Lung (tissue), 12 donors: ENCODE measurements around the gene RBFOX1. TPM values are rescaled to one million over a fixed set of nuclear protein-coding genes. Genes with fewer than 3 reads are reported as not detected.

Experiments used
- ATAC-seq: fragments of 200-7000 bp; cut with Tn5 transposase; one replicate; pipeline ENCODE4 v1.9.1; 2020; ENCODE audit warnings: moderate number of reproducible peaks; ENCODE audit not compliant: insufficient read depth, low FRiP score
- DNase-seq, 3 donors: peaks; one replicate each; pipeline ENCODE4 v3.0.0-alpha.2; 2013 to 2017
- H3K27ac ChIP-seq, 2 donors: one replicate each; pipeline ENCODE4 v1.5.1; 2013; ENCODE audit warnings: mild to moderate bottlenecking in 2 of 2, moderate library complexity in 2 of 2, control low read depth in 1 of 2, inconsistent platforms in 1 of 2, low read depth in 1 of 2, low read length in 1 of 2
- H3K27me3 ChIP-seq, 3 donors: one replicate each; pipeline ENCODE4 v1.5.1; 2013; ENCODE audit warnings: low read length in 2 of 3; ENCODE audit not compliant: control insufficient read depth in 3 of 3, insufficient read depth in 3 of 3
- H3K36me3 ChIP-seq, 4 donors: one replicate each; pipeline ENCODE4 v1.5.1; 2013; ENCODE audit warnings: low read length in 4 of 4, mild to moderate bottlenecking in 1 of 4, moderate library complexity in 1 of 4; ENCODE audit not compliant: control insufficient read depth in 4 of 4, insufficient read depth in 4 of 4
- H3K4me1 ChIP-seq, 5 donors: one replicate each; pipeline ENCODE4 v1.5.1; 2013; ENCODE audit warnings: low read length in 5 of 5, mild to moderate bottlenecking in 2 of 5, moderate library complexity in 1 of 5; ENCODE audit not compliant: control insufficient read depth in 5 of 5, insufficient read depth in 5 of 5
- H3K4me3 ChIP-seq: one replicate; pipeline ENCODE4 v1.5.1; 2013; ENCODE audit warnings: mild to moderate bottlenecking, control low read depth, moderate library complexity
- H3K9ac ChIP-seq, 2 donors: one replicate each; pipeline ENCODE4 v1.5.1; 2013; ENCODE audit warnings: low read length in 2 of 2, control low read depth in 1 of 2; ENCODE audit not compliant: insufficient read depth in 1 of 2
- H3K9me3 ChIP-seq, 4 donors: one replicate each; pipeline ENCODE4 v1.5.1; 2013; ENCODE audit warnings: low read length in 3 of 4, mild to moderate bottlenecking in 1 of 4, moderate library complexity in 1 of 4; ENCODE audit not compliant: control insufficient read depth in 4 of 4, insufficient read depth in 3 of 4
- WGBS, 2 donors: extraction: QIAGEN DNeasy Blood & Tissue Kit; methylation state at CpG; one replicate each; pipeline ENCODE4 v1.1.7; 2013; 5-methylcytosine and 5-hydroxymethylcytosine counted together
- polyA plus RNA-seq, 2 donors: library from polyadenylated mRNA; stranded (reverse); fragments of 200-250 nt; gene quantifications; one replicate each; pipeline ENCODE4 v1.2.1, GENCODE V29; 2013
- total RNA-seq, 2 donors: library from RNA; depleted of rRNA in 1 of 2; stranded (reverse); fragments of >200 nt in 1 of 2; gene quantifications; one replicate each; pipeline ENCODE4 v1.2.1, GENCODE V29; 2014 to 2021
- TF ChIP-seq, protein P1 (sequence below): IDR thresholded peaks from 2 replicates; pipeline ENCODE4 v1.5.1; 2012; ENCODE audit warnings: mild to moderate bottlenecking; ENCODE audit errors: control extremely low read depth, extremely low read depth
- donor health status: control.
- donor health status: control.
- donor health status: Bipolar disorder and iron deficiency.
- donor health status: healthy.
- donor health status: DM: yes; HTN: yes; CAD: no.

The RBFOX1 gene
- total and polyA plus RNA-seq, 4 donors = 0.55 to 3.0 TPM; not detected in 2

DNA sequence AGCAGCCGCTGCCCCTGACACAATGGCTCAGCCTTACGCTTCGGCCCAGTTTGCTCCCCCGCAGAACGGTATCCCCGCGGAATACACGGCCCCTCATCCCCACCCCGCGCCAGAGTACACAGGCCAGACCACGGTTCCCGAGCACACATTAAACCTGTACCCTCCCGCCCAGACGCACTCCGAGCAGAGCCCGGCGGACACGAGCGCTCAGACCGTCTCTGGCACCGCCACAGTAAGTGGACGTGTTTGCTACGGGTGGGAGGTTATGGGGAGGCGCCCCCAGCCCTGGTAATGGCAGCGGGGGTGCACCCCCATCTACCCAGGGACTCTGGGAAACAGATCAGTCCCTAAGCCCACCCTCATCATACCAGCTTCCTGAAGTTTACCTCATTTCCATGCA is 185.5 kb downstream of the RBFOX1 start:
- Histone ChIP-seq H3K9me3 (peaks cover 0 to 5% (median under 1%) of the 10 kb centered on the region in 4 donors), H3K9ac (no peak overlapping the region), H3K4me1 (peaks cover 0 to 3% (median 0%) of the 10 kb centered on the region in 5 donors), H3K27ac (no peak overlapping the region), H3K4me3 (no peak overlapping the region), H3K27me3 (no peaks in the 10 kb centered on the region), H3K36me3 (no peaks in the 10 kb centered on the region)
- TF ChIP-seq, protein P1, sequence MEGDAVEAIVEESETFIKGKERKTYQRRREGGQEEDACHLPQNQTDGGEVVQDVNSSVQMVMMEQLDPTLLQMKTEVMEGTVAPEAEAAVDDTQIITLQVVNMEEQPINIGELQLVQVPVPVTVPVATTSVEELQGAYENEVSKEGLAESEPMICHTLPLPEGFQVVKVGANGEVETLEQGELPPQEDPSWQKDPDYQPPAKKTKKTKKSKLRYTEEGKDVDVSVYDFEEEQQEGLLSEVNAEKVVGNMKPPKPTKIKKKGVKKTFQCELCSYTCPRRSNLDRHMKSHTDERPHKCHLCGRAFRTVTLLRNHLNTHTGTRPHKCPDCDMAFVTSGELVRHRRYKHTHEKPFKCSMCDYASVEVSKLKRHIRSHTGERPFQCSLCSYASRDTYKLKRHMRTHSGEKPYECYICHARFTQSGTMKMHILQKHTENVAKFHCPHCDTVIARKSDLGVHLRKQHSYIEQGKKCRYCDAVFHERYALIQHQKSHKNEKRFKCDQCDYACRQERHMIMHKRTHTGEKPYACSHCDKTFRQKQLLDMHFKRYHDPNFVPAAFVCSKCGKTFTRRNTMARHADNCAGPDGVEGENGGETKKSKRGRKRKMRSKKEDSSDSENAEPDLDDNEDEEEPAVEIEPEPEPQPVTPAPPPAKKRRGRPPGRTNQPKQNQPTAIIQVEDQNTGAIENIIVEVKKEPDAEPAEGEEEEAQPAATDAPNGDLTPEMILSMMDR = no peak
- DNase-seq = no peak
- WGBS, 2 donors = 95 to 96% methylated on average over 25 of the region's 25 CpGs
- ATAC-seq = no peak

DNA sequence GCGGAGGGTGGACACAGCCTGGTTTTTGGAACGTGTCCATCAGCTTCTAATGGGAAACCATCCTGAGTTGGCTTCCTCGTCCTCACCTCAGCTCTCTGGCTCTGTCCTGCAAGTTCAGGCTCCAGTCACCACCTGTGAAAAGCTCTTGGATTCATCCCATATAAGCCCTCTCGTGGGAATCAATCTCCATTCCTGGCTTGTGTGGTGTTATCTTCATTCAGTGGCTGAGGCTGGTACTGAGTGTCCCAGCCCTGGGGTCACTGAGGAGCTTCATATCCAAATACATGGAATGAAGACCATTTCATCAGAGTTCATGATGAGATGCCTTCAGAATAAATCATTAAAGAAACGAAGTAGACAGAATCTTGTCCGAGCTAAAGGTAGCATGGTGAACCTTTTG is 189.2 kb downstream of the RBFOX1 start:
- peaks cover 0 to 17% (median 0%) of the 10 kb centered on the region in 5 donors for H3K4me1 ChIP-seq
- H3K27me3 ChIP-seq = no peaks in the 10 kb centered on the region
- DNase-seq = no peak
- 76 to 79% methylated on average over 6 of the region's 6 CpGs for WGBS, 2 donors
- H3K36me3 ChIP-seq = no peaks in the 10 kb centered on the region
- no peak overlapping the region for H3K27ac ChIP-seq
- ATAC-seq = no peak
- H3K9ac ChIP-seq = no peak overlapping the region
- H3K4me3 ChIP-seq = no peak overlapping the region
- TF ChIP-seq, protein P1 = no peak
- H3K9me3 ChIP-seq = peaks cover 0 to 6% (median 0%) of the 10 kb centered on the region in 4 donors

DNA sequence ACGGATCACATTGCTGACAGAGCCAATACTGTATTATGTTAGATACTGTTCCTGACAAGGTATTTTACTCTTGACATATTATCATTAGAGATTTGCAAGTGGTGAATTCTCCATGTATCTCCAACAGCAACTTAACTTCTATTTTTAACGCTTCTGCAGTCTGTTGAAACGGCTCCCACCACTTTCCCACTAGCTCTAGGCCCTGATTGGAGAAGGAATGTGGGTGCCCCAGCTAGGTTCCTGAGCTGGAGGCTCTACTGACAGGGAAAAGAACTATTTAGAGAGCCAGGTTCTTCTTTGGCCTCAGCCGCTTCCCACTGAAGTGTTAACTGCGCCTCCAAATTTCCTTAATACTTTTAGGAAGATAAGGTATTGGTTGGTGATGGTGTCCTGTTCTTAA is 191.8 kb downstream of the RBFOX1 start:
- Histone ChIP-seq H3K9ac (no peak overlapping the region), H3K27ac (no peak overlapping the region), H3K4me1 (peaks cover 0 to 19% (median 0%) of the 10 kb centered on the region in 5 donors), H3K27me3 (no peaks in the 10 kb centered on the region), H3K9me3 (peaks cover 0 to 6% (median 0%) of the 10 kb centered on the region in 4 donors), H3K36me3 (no peaks in the 10 kb centered on the region), H3K4me3 (no peak overlapping the region)
- 45 to 52% methylated on average over 5 of the region's 5 CpGs for WGBS, 2 donors
- TF ChIP-seq, protein P1 = no peak
- no peak for ATAC-seq
- DNase-seq = no peak

DNA sequence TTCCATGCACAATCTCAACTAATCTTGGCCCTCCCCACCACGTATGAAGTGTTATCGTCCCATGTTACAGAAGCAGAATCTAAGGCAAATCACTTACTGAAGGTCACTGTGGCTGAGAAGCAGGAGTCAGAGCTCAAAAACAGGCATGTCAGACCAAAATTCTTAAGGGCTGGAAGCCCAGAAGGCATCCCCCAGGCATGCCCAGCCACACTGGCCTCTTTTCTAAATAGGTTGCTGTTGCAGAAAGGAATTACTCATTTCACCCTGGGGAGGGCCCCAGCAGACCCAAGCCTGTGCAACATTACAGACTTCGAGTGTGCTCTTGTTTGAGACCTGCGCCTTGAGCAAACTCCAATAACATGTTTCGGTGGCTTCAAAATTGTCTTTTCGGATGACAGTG is 194.1 kb downstream of the RBFOX1 start:
- DNase-seq (no peak), ATAC-seq (no peak)
- no peaks in the 10 kb centered on the region for H3K27me3 ChIP-seq
- peaks cover 0 to 16% (median 0%) of the 10 kb centered on the region in 5 donors for H3K4me1 ChIP-seq
- 89 to 90% methylated on average over 6 of the region's 6 CpGs for WGBS, 2 donors
- H3K36me3 ChIP-seq = no peaks in the 10 kb centered on the region
- no peak overlapping the region for H3K9ac ChIP-seq
- TF ChIP-seq, protein P1 = no peak
- peaks cover 0 to 6% (median 0%) of the 10 kb centered on the region in 4 donors for H3K9me3 ChIP-seq
- H3K27ac ChIP-seq = no peak overlapping the region
- no peak overlapping the region for H3K4me3 ChIP-seq
